Measurements from ENCODE around the gene LETM1. TPM values are rescaled to one million over a fixed set of nuclear protein-coding genes. Genes with fewer than 3 reads are reported as not detected.
A peak's percentile ranks its signal among the peaks of the same experiment; 100 is the strongest.

LETM1 gene
- total and polyA plus RNA-seq, 2 of the 13 experiments (the other 11 are each of a cell fraction or from before 2014, with no cell fraction given): 9.7 to 41.6 TPM

- TF ChIP-seq EED (CRISPR knock-in tag; IDR thresholded peaks at IDR 0.05) (peak; percentile 90; the same call in 1 of the 2 replicates), ZNF850 (CRISPR knock-in tag; conservative IDR thresholded peaks at IDR 0.05) (no peak), ZNF17 (CRISPR knock-in tag; IDR thresholded peaks at IDR 0.05) (no peak), MYNN (CRISPR knock-in tag; IDR thresholded peaks at IDR 0.05; ENCODE audit: low read depth) (0 out of 2 replicates have a peak, but pooled peaks have one; percentile 52), ZNF441 (CRISPR knock-in tag; IDR thresholded peaks at IDR 0.05; ENCODE audit: borderline replicate concordance) (no peak), THAP8 (CRISPR knock-in tag; IDR thresholded peaks at IDR 0.05; ENCODE audit: borderline replicate concordance) (no peak), KLF11 (CRISPR knock-in tag; IDR thresholded peaks at IDR 0.05) (no peak), ZNF770 (CRISPR knock-in tag; IDR thresholded peaks at IDR 0.05) (peak; percentile 64; the same call in 1 of the 2 replicates), TFAP4 (IDR thresholded peaks at IDR 0.05; ENCODE audit: borderline replicate concordance, low read depth) (no peak; the same call in 1 of the 2 replicates), HOXA7 (CRISPR knock-in tag; IDR thresholded peaks at IDR 0.05) (no peak), NCOA2 (CRISPR knock-in tag; IDR thresholded peaks at IDR 0.05) (0 out of 2 replicates have a peak, but pooled peaks have one; percentile 39), ZZZ3 (CRISPR knock-in tag; IDR thresholded peaks at IDR 0.05; ENCODE audit: borderline replicate concordance) (no peak), FUBP1 (CRISPR knock-in tag; IDR thresholded peaks at IDR 0.05; ENCODE audit: borderline replicate concordance) (no peak), ZNF567 (CRISPR knock-in tag; IDR thresholded peaks at IDR 0.05; ENCODE audit: borderline replicate concordance) (peak; percentile 81; the same call in 1 of the 2 replicates), NCOR1 (IDR thresholded peaks at IDR 0.05; ENCODE audit: borderline replicate concordance, low read length) (no peak), HIVEP1 (CRISPR knock-in tag; IDR thresholded peaks at IDR 0.05) (0 out of 2 replicates have a peak, but pooled peaks have one; percentile 78), HNF1B (CRISPR knock-in tag; IDR thresholded peaks at IDR 0.05) (peak; percentile 61; the same call in 1 of the 2 replicates), REPIN1 (CRISPR knock-in tag; IDR thresholded peaks at IDR 0.05; ENCODE audit: borderline replicate concordance, low read depth) (no peak), KAT7 (CRISPR knock-in tag; IDR thresholded peaks at IDR 0.05; ENCODE audit: borderline replicate concordance) (0 out of 2 replicates have a peak, but pooled peaks have one; percentile 36), ZNF276 (CRISPR knock-in tag; IDR thresholded peaks at IDR 0.05; ENCODE audit: low read depth) (no peak)
These were observed 14.3 kb upstream of the LETM1 start (continued) for GRCh38 chr4:1870328-1870577.
